ENCODE data around the gene CACNA2D2. TPM values are rescaled to one million over a fixed set of nuclear protein-coding genes. Genes with fewer than 3 reads are reported as not detected.

The CACNA2D2 gene
- total and polyA plus RNA-seq, 4 donors: 28.2 to 111 (median 69.1) TPM

GRCh38 chr3:50481992-50482391, 21.4 kb downstream of the CACNA2D2 start:
- peak; percentile 34 for ATAC-seq (ENCODE audit: insufficient read depth, low FRiP score)
- no peak for TF ChIP-seq CTCF (IDR thresholded peaks at IDR 0.05; ENCODE audit: control extremely low read depth, extremely low read depth)
- Histone ChIP-seq H3K9me3 (ENCODE audit: control insufficient read depth in 4 of 4, insufficient read depth in 3 of 4, low read length in 3 of 4) (no peaks in the 10 kb centered on the region), H3K4me1 (ENCODE audit: control insufficient read depth in 5 of 5, insufficient read depth in 5 of 5, low read length in 5 of 5) (peaks cover 0 to 18% (median 10%) of the 10 kb centered on the region in 5 donors), H3K27ac (ENCODE audit: low read depth in 1 of 2, low read length in 1 of 2) (peak overlapping the region in 1 of 2 donors; percentile 29), H3K9ac (ENCODE audit: insufficient read depth in 1 of 2, low read length in 2 of 2) (no peak overlapping the region), H3K27me3 (ENCODE audit: control insufficient read depth in 3 of 3, insufficient read depth in 3 of 3, low read length in 2 of 3) (no peaks in the 10 kb centered on the region), H3K36me3 (ENCODE audit: control insufficient read depth in 4 of 4, insufficient read depth in 4 of 4, low read length in 4 of 4) (no peaks in the 10 kb centered on the region), H3K4me3 (no peak overlapping the region)
- 48 to 69% methylated on average over 4 of the region's 4 CpGs for WGBS, 2 donors
- peak; percentile 20 to 49 (median 40) for DNase-seq

GRCh38 chr3:50480471-50480870, 23.0 kb downstream of the CACNA2D2 start:
- no peak for TF ChIP-seq CTCF (IDR thresholded peaks at IDR 0.05; ENCODE audit: control extremely low read depth, extremely low read depth)
- 38 to 41% methylated on average over 4 of the region's 4 CpGs for WGBS, 2 donors
- H3K4me3 ChIP-seq: no peak overlapping the region
- no peaks in the 10 kb centered on the region for H3K9me3 ChIP-seq (ENCODE audit: control insufficient read depth in 4 of 4, insufficient read depth in 3 of 4, low read length in 3 of 4)
- no peak overlapping the region for H3K9ac ChIP-seq (ENCODE audit: insufficient read depth in 1 of 2, low read length in 2 of 2)
- no peaks in the 10 kb centered on the region for H3K27me3 ChIP-seq (ENCODE audit: control insufficient read depth in 3 of 3, insufficient read depth in 3 of 3, low read length in 2 of 3)
- H3K36me3 ChIP-seq (ENCODE audit: control insufficient read depth in 4 of 4, insufficient read depth in 4 of 4, low read length in 4 of 4): peaks cover 0 to 1% (median 0%) of the 10 kb centered on the region in 4 donors
- peaks cover 0 to 18% (median 10%) of the 10 kb centered on the region in 5 donors for H3K4me1 ChIP-seq (ENCODE audit: control insufficient read depth in 5 of 5, insufficient read depth in 5 of 5, low read length in 5 of 5)
- no peak for ATAC-seq (ENCODE audit: insufficient read depth, low FRiP score)
- H3K27ac ChIP-seq (ENCODE audit: low read depth in 1 of 2, low read length in 1 of 2): no peak overlapping the region
- no peak for DNase-seq

DNA sequence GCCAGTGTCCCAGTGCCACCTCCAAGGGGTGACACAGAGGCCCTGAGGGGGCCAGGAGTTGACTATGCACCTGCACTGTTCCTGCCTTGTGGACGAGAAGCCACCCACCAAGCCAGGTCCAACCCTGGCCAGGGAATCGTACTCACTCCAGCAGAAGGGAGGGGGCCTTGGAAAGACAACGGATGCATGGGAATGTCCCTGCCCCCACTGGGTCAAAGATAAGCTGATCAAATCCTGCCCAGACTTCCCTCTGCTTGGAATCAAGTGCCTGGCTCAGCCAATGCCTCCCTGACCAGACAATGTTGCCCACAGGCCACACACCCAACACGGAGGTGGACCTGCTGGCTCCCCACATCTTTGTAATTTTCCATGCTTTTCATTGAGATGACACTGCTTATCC, 23.9 kb downstream of the CACNA2D2 start:
- DNase-seq: no peak
- no peak overlapping the region for H3K9ac ChIP-seq (ENCODE audit: insufficient read depth in 1 of 2, low read length in 2 of 2)
- ATAC-seq (ENCODE audit: insufficient read depth, low FRiP score): no peak
- H3K9me3 ChIP-seq (ENCODE audit: control insufficient read depth in 4 of 4, insufficient read depth in 3 of 4, low read length in 3 of 4): no peaks in the 10 kb centered on the region
- peaks cover 0 to 2% (median 0%) of the 10 kb centered on the region in 4 donors for H3K36me3 ChIP-seq (ENCODE audit: control insufficient read depth in 4 of 4, insufficient read depth in 4 of 4, low read length in 4 of 4)
- no peak for TF ChIP-seq CTCF (IDR thresholded peaks at IDR 0.05; ENCODE audit: control extremely low read depth, extremely low read depth)
- 78 to 87% methylated on average over 4 of the region's 4 CpGs for WGBS, 2 donors
- H3K4me1 ChIP-seq (ENCODE audit: control insufficient read depth in 5 of 5, insufficient read depth in 5 of 5, low read length in 5 of 5): peaks cover 0 to 20% (median 12%) of the 10 kb centered on the region in 5 donors
- H3K27me3 ChIP-seq (ENCODE audit: control insufficient read depth in 3 of 3, insufficient read depth in 3 of 3, low read length in 2 of 3): no peaks in the 10 kb centered on the region
- H3K4me3 ChIP-seq: no peak overlapping the region
- H3K27ac ChIP-seq (ENCODE audit: low read depth in 1 of 2, low read length in 1 of 2): no peak overlapping the region

- Histone ChIP-seq H3K4me3 (no peak overlapping the region), H3K9ac (ENCODE audit: insufficient read depth in 1 of 2, low read length in 2 of 2) (no peak overlapping the region), H3K27me3 (ENCODE audit: control insufficient read depth in 3 of 3, insufficient read depth in 3 of 3, low read length in 2 of 3) (no peaks in the 10 kb centered on the region), H3K9me3 (ENCODE audit: control insufficient read depth in 4 of 4, insufficient read depth in 3 of 4, low read length in 3 of 4) (no peaks in the 10 kb centered on the region), H3K4me1 (ENCODE audit: control insufficient read depth in 5 of 5, insufficient read depth in 5 of 5, low read length in 5 of 5) (peaks cover 0 to 18% (median 15%) of the 10 kb centered on the region in 5 donors), H3K36me3 (ENCODE audit: control insufficient read depth in 4 of 4, insufficient read depth in 4 of 4, low read length in 4 of 4) (peaks cover 0 to 2% (median 0%) of the 10 kb centered on the region in 4 donors), H3K27ac (ENCODE audit: low read depth in 1 of 2, low read length in 1 of 2) (no peak overlapping the region)
- TF ChIP-seq CTCF (IDR thresholded peaks at IDR 0.05; ENCODE audit: control extremely low read depth, extremely low read depth): no peak
- ATAC-seq (ENCODE audit: insufficient read depth, low FRiP score): no peak
- 96 to 98% methylated on average over 2 of the region's 2 CpGs for WGBS, 2 donors
- DNase-seq: peak in 2 of 3 donors; percentile 70 to 84
Observed at GRCh38 chr3:50478671-50479260, 24.7 kb downstream of the CACNA2D2 start.

Measured in lung (tissue), 12 donors.